Heart left ventricle (tissue), 16 donors: ENCODE results near the gene KCTD15. TPM values are rescaled to one million over a fixed set of nuclear protein-coding genes. Genes with fewer than 3 reads are reported as not detected.

Source experiments
- ATAC-seq, 4 donors: fragments of 200-7000 bp; cut with Tn5 transposase; one replicate each; pipeline ENCODE4 v1.9.1; 2020 to 2022; ENCODE audit warnings: moderate library complexity in 4 of 4, mild to moderate bottlenecking in 3 of 4, moderate number of reproducible peaks in 1 of 4
- DNase-seq, 5 donors: peaks; one replicate each; pipeline ENCODE4 v3.0.0-alpha.2; 2020
- H3K27ac ChIP-seq, 12 donors: fragments of 200-600 bp; sonication (generic) in 4 of 12; one replicate each; pipeline versions ENCODE4 v1.5.0 to v1.8.0; 2016 to 2022; ENCODE audit warnings: mild to moderate bottlenecking in 2 of 12
- H3K27me3 ChIP-seq, 9 donors: fragments of 200-600 bp; sonication (generic) in 2 of 9; one replicate each; pipeline versions ENCODE4 v1.5.1 to v1.8.0; 2016 to 2022; ENCODE audit warnings: mild to moderate bottlenecking in 3 of 9
- H3K36me3 ChIP-seq, 9 donors: fragments of 200-600 bp; sonication (generic) in 2 of 9; one replicate each; pipeline versions ENCODE4 v1.5.0 to v1.8.0; 2018 to 2022; ENCODE audit warnings: mild to moderate bottlenecking in 2 of 9
- H3K4me1 ChIP-seq, 12 donors: fragments of 200-600 bp; sonication (generic) in 4 of 12; one replicate each; pipeline versions ENCODE4 v1.5.0 to v1.8.0; 2016 to 2022; ENCODE audit warnings: mild to moderate bottlenecking in 3 of 12
- H3K4me3 ChIP-seq, 12 donors: fragments of 200-600 bp; sonication (generic) in 4 of 12; one replicate each; pipeline versions ENCODE4 v1.5.0 to v1.8.0; 2017 to 2022; ENCODE audit warnings: mild to moderate bottlenecking in 9 of 12, moderate library complexity in 4 of 12
- H3K9me3 ChIP-seq, 12 donors: fragments of 200-600 bp; sonication (generic) in 4 of 12; one replicate each; pipeline versions ENCODE4 v1.5.0 to v1.8.0; 2016 to 2022; ENCODE audit warnings: mild to moderate bottlenecking in 1 of 12
- POLR2A ChIP-seq, 2 donors: fragments of 450-650 bp; IDR thresholded peaks; one replicate each; pipeline ENCODE4 v1.6.1; 2017; ENCODE audit warnings: antibody characterized with exemption in 2 of 2, mild to moderate bottlenecking in 2 of 2, moderate library complexity in 2 of 2
- WGBS, 4 donors: extraction: QIAGEN DNeasy Blood & Tissue Kit in 2 of 4; methylation state at CpG; one replicate each; pipeline versions ENCODE4 v1.1.5 to v1.1.7; 2013 to 2018; 5-methylcytosine and 5-hydroxymethylcytosine counted together
- intact Hi-C, 10 donors: fragments of 100-400 bp; cut with DNase I; formaldehyde crosslinking; loops; one replicate each; pipeline versions ENCODE4 v1.11.1 to v1.14.2; 2022
- polyA plus RNA-seq, 2 donors: library from polyadenylated mRNA; stranded (reverse); fragments of 200-250 nt; gene quantifications; one replicate each; pipeline ENCODE4 v1.2.3, GENCODE V29; 2013
- total RNA-seq, 9 donors: library from RNA; depleted of rRNA in 2 of 9; stranded (reverse); fragments of >200 nt in 2 of 9; fragmentation: NEBNext Ultra II Directional in 3 of 9; extraction: Animal tissue kit (Norgen Biotek cat#: 25700) in 3 of 9; gene quantifications; one replicate each; pipeline versions ENCODE4 v1.1.0 to v1.2.4, GENCODE V29; 2016 to 2023
- TF ChIP-seq, protein P1 (sequence below), 12 donors: fragments of 200-600 bp; sonication (generic) in 4 of 12; IDR thresholded peaks; one replicate each; pipeline versions ENCODE4 v1.5.0 to v1.8.0; 2018 to 2022; ENCODE audit warnings: antibody characterized with exemption in 12 of 12, mild to moderate bottlenecking in 5 of 12
- donor health status: ischemic (EF 13 %, LVEDD 7.1; RV severe dilation, severe dysfunction).
- donor health status: healthy with polysubstance abuse.
- donor health status: DM: no; HTN: yes; CAD: no.
- donor health status: DM: no; HTN: no; CAD: no.
- donor health status: ischemic (EF 25% LVEDD 6.9; RV normal size, moderate dysfunction).
- donor health status: ischemic (EF 25% LVEDD 5.7; RV mildly dilated, moderate dysfunction).
- donor health status: healthy.
- donor health status: DM: yes; HTN: yes; CAD: no.
- donor health status: ischemic (EF 35%, LVEDD 5.7; RV mildly dilated, moderate dysfunction).
- donor health status: nonischemic (EF 11% LVEDD 7.7; RV severe dilation, severe dysfunction).
- donor health status: DM: yes; HTN: yes; CAD: no.
- donor health status: PGD.
- donor health status: ischemic (EF 29% LVEDD 5.4; RV normal size, mild dysfunction).
- donor health status: nonischemic (EF 23%, LVEDD 6.1; RV moderate dilation, normal function).

The KCTD15 gene
- total and polyA plus RNA-seq, 11 donors: 5.4 to 36.9 (median 9.8) TPM

DNA sequence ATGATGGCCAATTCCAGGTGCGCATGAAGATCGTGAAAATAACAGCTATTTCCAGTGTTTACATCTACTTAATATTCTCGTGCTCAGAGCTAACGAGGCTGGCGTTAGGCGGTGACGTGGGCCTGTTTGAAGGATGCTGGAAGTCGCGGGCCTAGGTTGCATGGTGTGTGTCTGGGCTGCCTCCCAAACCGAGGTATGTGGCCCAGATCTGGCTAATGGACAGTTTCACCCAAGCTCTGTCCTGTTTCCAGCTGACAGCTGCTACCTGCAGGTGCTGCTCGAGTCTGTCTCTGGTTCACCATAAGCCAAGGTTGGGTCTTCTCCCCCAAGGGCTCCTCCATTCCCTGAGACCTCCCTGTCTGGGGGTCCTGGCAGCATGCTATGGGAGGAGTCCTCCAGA lies 40.5 kb upstream of the KCTD15 start:
- 84 to 88% (median 86%) methylated on average over 11 of the region's 11 CpGs for WGBS, 4 donors
- peaks cover 0 to 9% (median 0%) of the 10 kb centered on the region in 12 donors for H3K4me1 ChIP-seq
- intact Hi-C loops: no loop called here
- no peaks in the 10 kb centered on the region for H3K9me3 ChIP-seq
- ATAC-seq (no peak), DNase-seq (no peak)
- H3K36me3 ChIP-seq: no peaks in the 10 kb centered on the region
- no peak overlapping the region for H3K27ac ChIP-seq
- no peak for TF ChIP-seq POLR2A (IDR thresholded peaks at IDR 0.05)
- TF ChIP-seq, protein P1, sequence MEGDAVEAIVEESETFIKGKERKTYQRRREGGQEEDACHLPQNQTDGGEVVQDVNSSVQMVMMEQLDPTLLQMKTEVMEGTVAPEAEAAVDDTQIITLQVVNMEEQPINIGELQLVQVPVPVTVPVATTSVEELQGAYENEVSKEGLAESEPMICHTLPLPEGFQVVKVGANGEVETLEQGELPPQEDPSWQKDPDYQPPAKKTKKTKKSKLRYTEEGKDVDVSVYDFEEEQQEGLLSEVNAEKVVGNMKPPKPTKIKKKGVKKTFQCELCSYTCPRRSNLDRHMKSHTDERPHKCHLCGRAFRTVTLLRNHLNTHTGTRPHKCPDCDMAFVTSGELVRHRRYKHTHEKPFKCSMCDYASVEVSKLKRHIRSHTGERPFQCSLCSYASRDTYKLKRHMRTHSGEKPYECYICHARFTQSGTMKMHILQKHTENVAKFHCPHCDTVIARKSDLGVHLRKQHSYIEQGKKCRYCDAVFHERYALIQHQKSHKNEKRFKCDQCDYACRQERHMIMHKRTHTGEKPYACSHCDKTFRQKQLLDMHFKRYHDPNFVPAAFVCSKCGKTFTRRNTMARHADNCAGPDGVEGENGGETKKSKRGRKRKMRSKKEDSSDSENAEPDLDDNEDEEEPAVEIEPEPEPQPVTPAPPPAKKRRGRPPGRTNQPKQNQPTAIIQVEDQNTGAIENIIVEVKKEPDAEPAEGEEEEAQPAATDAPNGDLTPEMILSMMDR (IDR thresholded peaks at IDR 0.05): no peak
- H3K4me3 ChIP-seq: no peak overlapping the region
- H3K27me3 ChIP-seq: peaks cover 0 to 13% (median 0%) of the 10 kb centered on the region in 9 donors

DNA sequence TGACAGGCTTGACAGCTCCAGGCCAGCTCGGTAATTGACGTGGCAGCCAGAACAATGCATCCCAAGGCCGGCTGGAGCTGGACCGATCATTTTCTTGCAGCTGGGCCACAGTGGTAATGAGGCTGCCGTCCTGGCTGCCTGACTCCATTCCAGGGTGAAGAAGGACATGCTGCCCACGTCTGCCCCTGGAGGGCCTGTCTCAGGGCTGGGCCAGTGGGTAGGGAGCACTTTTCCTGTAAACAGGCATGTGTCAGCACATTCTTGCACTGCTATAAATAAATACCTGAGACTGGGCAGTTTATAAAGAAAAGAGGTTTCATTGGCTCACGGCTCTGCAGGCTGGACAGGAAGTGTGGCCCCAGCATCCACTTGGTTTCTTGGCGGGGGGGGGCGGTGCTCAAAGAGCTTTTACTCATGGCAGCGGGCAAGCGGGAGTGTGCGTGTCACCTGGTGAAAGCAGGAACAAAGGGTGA lies 38.1 kb upstream of the KCTD15 start:
- DNase-seq (no peak), ATAC-seq (peak in 3 of 4 donors; percentile 38 to 51 (median 40))
- TF ChIP-seq, protein P1 (IDR thresholded peaks at IDR 0.05): no peak
- no peak for TF ChIP-seq POLR2A (IDR thresholded peaks at IDR 0.05)
- H3K36me3 ChIP-seq: no peaks in the 10 kb centered on the region
- H3K4me1 ChIP-seq: peaks cover 0 to 9% (median 0%) of the 10 kb centered on the region in 12 donors
- H3K4me3 ChIP-seq: no peak overlapping the region
- intact Hi-C loops: no loop called here
- H3K27ac ChIP-seq: no peak overlapping the region
- H3K9me3 ChIP-seq: no peaks in the 10 kb centered on the region
- peaks cover 0 to 6% (median 0%) of the 10 kb centered on the region in 9 donors for H3K27me3 ChIP-seq
- 35 to 61% (median 42%) methylated on average over 8 to 12 of the region's 12 CpGs for WGBS, 4 donors

DNA sequence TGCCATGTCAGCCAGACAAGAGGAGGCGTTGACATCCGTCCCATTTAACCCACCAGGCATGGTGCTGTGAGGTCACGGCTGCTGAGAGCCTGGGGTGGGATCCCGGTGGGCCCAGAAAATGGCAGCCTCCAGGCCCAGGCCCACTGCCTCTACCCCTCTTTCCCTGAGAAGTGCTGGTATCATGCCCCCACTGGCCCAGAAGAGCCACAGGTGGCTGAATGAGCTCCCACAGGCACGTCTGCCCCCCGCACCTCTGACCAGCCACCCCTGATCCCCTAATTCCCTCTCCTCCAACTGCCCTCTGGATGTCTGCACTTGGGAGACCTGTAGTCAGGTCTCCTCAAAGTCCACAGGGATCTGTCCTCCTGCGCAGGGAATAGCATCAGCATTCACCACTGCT lies 37.3 kb upstream of the KCTD15 start:
- 80 to 92% (median 85%) methylated on average over 5 to 7 of the region's 7 CpGs for whole genome bisulfite sequencing, 4 donors
- Histone ChIP-seq H3K9me3 (no peaks in the 10 kb centered on the region), H3K4me1 (peaks cover 0 to 9% (median 0%) of the 10 kb centered on the region in 12 donors), H3K36me3 (no peaks in the 10 kb centered on the region), H3K27ac (no peak overlapping the region), H3K27me3 (peaks cover 0 to 3% (median 0%) of the 10 kb centered on the region in 9 donors), H3K4me3 (no peak overlapping the region)
- no peak for TF ChIP-seq POLR2A (IDR thresholded peaks at IDR 0.05)
- TF ChIP-seq, protein P1 (IDR thresholded peaks at IDR 0.05): no peak
- intact Hi-C loops: no loop called here
- ATAC-seq (no peak), DNase-seq (no peak)

DNA sequence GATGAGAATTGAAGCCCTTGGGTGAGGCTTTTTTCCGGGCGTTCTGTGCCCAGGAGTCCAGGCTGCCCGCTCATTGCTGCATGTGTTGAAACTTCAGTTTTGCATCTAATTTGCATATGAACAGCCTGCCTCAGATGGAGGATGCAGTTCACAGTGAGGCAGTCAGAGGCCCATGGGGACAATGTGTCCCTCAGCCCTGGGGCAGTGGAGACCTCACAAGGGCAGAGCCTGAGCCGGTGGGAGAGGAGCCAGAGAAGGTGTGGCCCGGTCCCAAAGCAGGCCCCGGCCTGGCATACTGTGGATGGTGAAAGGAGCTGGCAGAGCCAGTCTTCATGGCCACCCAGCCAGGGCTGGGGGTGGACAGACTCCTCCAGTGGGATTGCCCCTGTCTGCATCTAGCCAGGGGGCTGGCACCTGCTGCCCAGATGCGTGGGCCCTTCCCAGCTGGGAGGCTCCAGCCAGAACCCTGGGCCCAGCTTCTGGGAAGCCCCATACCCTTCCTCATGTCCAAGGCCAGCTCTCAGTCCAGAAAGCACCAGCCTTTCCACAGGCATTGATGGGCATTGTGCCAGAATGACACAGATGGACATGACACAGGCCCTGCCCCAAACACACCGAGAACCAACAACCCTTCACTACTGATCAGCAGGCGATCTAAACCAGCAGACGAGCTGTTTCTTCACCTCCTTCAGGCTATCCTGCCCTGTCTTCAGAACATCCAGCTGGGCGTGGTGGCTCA lies 32.9 kb upstream of the KCTD15 start:
- ATAC-seq: peak; percentile 58 to 83 (median 72)
- intact Hi-C loops: loop anchor here in 2 of 10 donors (10.0 kb wide), 2 partner anchors 519 to 529 kb away; no protein-coding TSS in a partner anchor
- Histone ChIP-seq H3K4me3 (no peak overlapping the region), H3K36me3 (no peaks in the 10 kb centered on the region), H3K9me3 (no peaks in the 10 kb centered on the region), H3K27ac (no peak overlapping the region), H3K4me1 (peaks cover 0 to 1% (median 0%) of the 10 kb centered on the region in 12 donors), H3K27me3 (peaks cover 0 to 15% (median 0%) of the 10 kb centered on the region in 9 donors)
- peak in 2 of 5 donors; percentile 54 to 60 for DNase-seq
- WGBS, 4 donors: 64 to 72% (median 69%) methylated on average over 10 to 11 of the region's 11 CpGs
- no peak for TF ChIP-seq POLR2A (IDR thresholded peaks at IDR 0.05)
- TF ChIP-seq, protein P1 (IDR thresholded peaks at IDR 0.05): no peak
